B cell (primary cell): ENCODE data around the gene TFCP2. TPM values are rescaled to one million over a fixed set of nuclear protein-coding genes. Genes with fewer than 3 reads are reported as not detected.

Experiments used
- ATAC-seq: fragments of 200-7000 bp; cut with Tn5 transposase; one replicate; pipeline ENCODE4 v1.10.0; 2021; ENCODE audit warnings: low read depth, mild to moderate bottlenecking, moderate number of reproducible peaks, moderate library complexity
- CTCF ChIA-PET: fragments of 350-600 bp; sonication (Branson Sonifier 250); formaldehyde crosslinking; loops from one replicate; lab custom pipeline; 2021; ENCODE audit warnings: antibody characterized with exemption, inconsistent platforms; lab: Charles Lee
- POLR2A ChIA-PET: fragments of 350-600 bp; sonication (Branson Sonifier 250); formaldehyde crosslinking; loops from one replicate; lab custom pipeline; 2021; ENCODE audit warnings: antibody characterized with exemption; lab: Charles Lee
- DNase-seq: peaks from one replicate; pipeline ENCODE4 v3.0.0; 2013
- H2AFZ ChIP-seq: 2 replicates; pipeline ENCODE4 v1.6.1; 2012; ENCODE audit warnings: mild to moderate bottlenecking, low read depth, low read length; ENCODE audit not compliant: insufficient read depth, poor library complexity, severe bottlenecking
- H3K27ac ChIP-seq, 2 donors: 1 replicate in 1 of 2; 2 replicates in 1 of 2; pipeline ENCODE4 v1.5.1; 2012 to 2013; ENCODE audit warnings: low read length in 2 of 2, mild to moderate bottlenecking in 2 of 2, moderate library complexity in 1 of 2
- H3K27me3 ChIP-seq, 4 experiments: fragments of 200-600 bp in 1 of 4; sonication (generic) in 1 of 4; replicated peaks in 1 of 4; 1 replicate in 2 of 4; 2 replicates in 2 of 4; pipeline versions ENCODE4 v1.6.1 to v1.7.0; 2013 to 2016; ENCODE audit warnings: low read length in 3 of 4, mild to moderate bottlenecking in 2 of 4, mixed read lengths in 1 of 4, moderate library complexity in 1 of 4; ENCODE audit not compliant: insufficient read depth in 4 of 4, control insufficient read depth in 3 of 4; ENCODE audit errors: control extremely low read depth in 1 of 4
- H3K36me3 ChIP-seq, 2 experiments: replicated peaks in 1 of 2; 1 replicate in 1 of 2; 2 replicates in 1 of 2; pipeline versions ENCODE4 v1.6.1 to v1.7.1; 2013; ENCODE audit warnings: low read length in 1 of 2; ENCODE audit not compliant: insufficient read depth in 2 of 2, control insufficient read depth in 1 of 2; ENCODE audit errors: control extremely low read depth in 1 of 2, extremely low read depth in 1 of 2
- H3K4me1 ChIP-seq, 2 donors: fragments of 200-600 bp in 1 of 2; sonication (generic) in 1 of 2; 1 replicate in 1 of 2; 2 replicates in 1 of 2; pipeline versions ENCODE4 v1.5.1 to v1.6.1; 2013 to 2017; ENCODE audit warnings: low read length in 2 of 2; ENCODE audit not compliant: control insufficient read depth in 2 of 2, insufficient read depth in 2 of 2
- H3K4me2 ChIP-seq: replicated peaks from 2 replicates; pipeline ENCODE3; 2012; ENCODE audit warnings: mild to moderate bottlenecking, low read depth, low read length; ENCODE audit not compliant: poor library complexity, severe bottlenecking
- H3K4me3 ChIP-seq, 5 experiments: fragments of 200-600 bp in 1 of 5; sonication (generic) in 1 of 5; 1 replicate in 3 of 5; 2 replicates in 2 of 5; pipeline versions ENCODE4 v1.5.1 to v1.7.0; 2011 to 2016; ENCODE audit warnings: low read length in 4 of 5, mild to moderate bottlenecking in 4 of 5, low read depth in 2 of 5, control low read depth in 1 of 5, moderate library complexity in 1 of 5; ENCODE audit not compliant: insufficient read depth in 1 of 5; ENCODE audit errors: control extremely low read depth in 1 of 5, extremely low read depth in 1 of 5
- H3K79me2 ChIP-seq: fragments of 200-600 bp; sonication (generic); one replicate; pipeline ENCODE4 v1.6.0; 2016; ENCODE audit warnings: low read length; ENCODE audit not compliant: control insufficient read depth, insufficient read depth
- H3K9ac ChIP-seq: fragments of 200-600 bp; sonication (generic); 2 replicates; pipeline ENCODE4 v1.6.1; 2017; ENCODE audit warnings: mild to moderate bottlenecking, low read length, moderate library complexity
- H3K9me3 ChIP-seq, 3 donors: one replicate each; pipeline versions ENCODE4 v1.6.1 to v1.7.1; 2013; ENCODE audit warnings: low read length in 2 of 3; ENCODE audit not compliant: control insufficient read depth in 2 of 3, insufficient read depth in 1 of 3; ENCODE audit errors: control extremely low read depth in 1 of 3
- H4K20me1 ChIP-seq: 2 replicates; pipeline ENCODE4 v1.6.0; 2012; ENCODE audit warnings: mild to moderate bottlenecking, low read length; ENCODE audit not compliant: insufficient read depth, control insufficient read depth, poor library complexity, severe bottlenecking
- H3K27ac Mint-ChIP-seq: one replicate; pipeline ENCODE4 v1.8.0; 2021; ENCODE audit warnings: mixed read lengths
- H3K27me3 Mint-ChIP-seq: one replicate; pipeline ENCODE4 v1.8.0; 2021; ENCODE audit warnings: mixed read lengths
- H3K4me1 Mint-ChIP-seq: one replicate; pipeline ENCODE4 v1.8.0; 2021; ENCODE audit warnings: mixed read lengths
- H3K4me3 Mint-ChIP-seq: one replicate; pipeline ENCODE4 v1.8.0; 2021; ENCODE audit warnings: mixed read lengths
- H3K9me3 Mint-ChIP-seq: one replicate; pipeline ENCODE4 v1.8.0; 2022; ENCODE audit warnings: mixed read lengths; ENCODE audit not compliant: insufficient read depth
- CTCF ChIP-seq: fragments of 200-600 bp; IDR thresholded peaks from one replicate; pipeline ENCODE4 v1.8.0; 2022; ENCODE audit warnings: antibody characterized with exemption, mild to moderate bottlenecking
- EZH2 ChIP-seq: IDR thresholded peaks from 2 replicates; pipeline ENCODE4 v1.6.1; 2012; ENCODE audit warnings: borderline replicate concordance, low read depth, mild to moderate bottlenecking, moderate library complexity, low read length; ENCODE audit not compliant: insufficient read depth, poor library complexity, severe bottlenecking
- WGBS: methylation state at CpG from one replicate; pipeline ENCODE4 v1.1.5; 2013; ENCODE audit warnings: missing lambda C conversion rate; ENCODE audit not compliant: insufficient coverage; 5-methylcytosine and 5-hydroxymethylcytosine counted together
- intact Hi-C: fragments of 100-400 bp; cut with micrococcal nuclease; formaldehyde crosslinking; loops from one replicate; pipeline ENCODE4 v1.10.0; 2022
- polyA plus RNA-seq: library from polyadenylated mRNA; depleted of rRNA; stranded (reverse); fragments of >200 nt; gene quantifications from 2 replicates; pipeline ENCODE4 v1.2.3, GENCODE V29; 2012
- total RNA-seq, 2 donors: library from RNA; stranded (reverse); fragments of 120-200 nt in 1 of 2; gene quantifications; 1 replicate in 1 of 2; 2 replicates in 1 of 2; pipeline versions ENCODE4 v1.2.3 to v1.2.4, GENCODE V29; 2013 to 2022

The TFCP2 gene
- total and polyA plus RNA-seq, 2 donors (not counting 1 experiment from before 2014, with no cell fraction given), result 12.1 to 38.8 TPM

- Mint-ChIP-seq H3K9me3 (no peaks in the 10 kb centered on the region), H3K4me1 (no peaks in the 10 kb centered on the region), H3K4me3 (no peak overlapping the region), H3K27me3 (no peaks in the 10 kb centered on the region), H3K27ac (no peak overlapping the region)
- H3K27me3 ChIP-seq, result no peaks in the 10 kb centered on the region
- H3K4me3 ChIP-seq, result no peak overlapping the region
- H3K4me2 ChIP-seq, result no peak overlapping the region
- peaks cover 0 to 79% of the 10 kb centered on the region in 2 experiments for H3K36me3 ChIP-seq
- ChIA-PET POLR2A (no interaction called here), CTCF (no interaction called here)
- 100% methylated on average over 2 of the region's 9 CpGs for WGBS
- H3K27ac ChIP-seq, result no peak overlapping the region
- TF ChIP-seq CTCF (no peak), EZH2 (no peak)
- intact Hi-C loops, result no loop called here
- H3K79me2 ChIP-seq, result no peaks in the 10 kb centered on the region
- ATAC-seq (no peak), DNase-seq (no peak)
- H4K20me1 ChIP-seq, result no peaks in the 10 kb centered on the region
- H2AFZ ChIP-seq, result no peak overlapping the region
- H3K9me3 ChIP-seq, result no peaks in the 10 kb centered on the region
- no peak overlapping the region for H3K9ac ChIP-seq
- H3K4me1 ChIP-seq, result no peaks in the 10 kb centered on the region
Observed at GRCh38 chr12:51062631-51063397, 110.1 kb downstream of the TFCP2 start.

GRCh38 chr12:51059086-51059485 is 113.8 kb downstream of the TFCP2 start:
- Mint-ChIP-seq H3K9me3 (no peaks in the 10 kb centered on the region), H3K27ac (no peak overlapping the region), H3K4me1 (no peaks in the 10 kb centered on the region), H3K4me3 (no peak overlapping the region), H3K27me3 (no peaks in the 10 kb centered on the region)
- Histone ChIP-seq H3K79me2 (no peaks in the 10 kb centered on the region), H3K4me3 (no peak overlapping the region), H3K4me1 (no peaks in the 10 kb centered on the region), H3K9me3 (no peaks in the 10 kb centered on the region), H3K27ac (no peak overlapping the region), H3K27me3 (no peaks in the 10 kb centered on the region), H3K36me3 (peaks cover 0 to 72% of the 10 kb centered on the region in 2 experiments), H3K9ac (no peak overlapping the region), H3K4me2 (no peak overlapping the region), H4K20me1 (no peaks in the 10 kb centered on the region), H2AFZ (no peak overlapping the region)
- DNase-seq, result no peak
- ChIA-PET POLR2A (no interaction called here), CTCF (no interaction called here)
- no peak for ATAC-seq
- intact Hi-C loops, result no loop called here
- no peak for TF ChIP-seq CTCF
- WGBS, result no CpG with 5 or more reads among the region's 7 CpGs
